ENCODE measurements around the gene RBFOX1. TPM values are rescaled to one million over a fixed set of nuclear protein-coding genes. Genes with fewer than 3 reads are reported as not detected.
A peak's percentile ranks its signal among the peaks of the same experiment; 100 is the strongest.

Gene RBFOX1
- total RNA-seq, 1 donor from 2014 or later = not detected

DNA sequence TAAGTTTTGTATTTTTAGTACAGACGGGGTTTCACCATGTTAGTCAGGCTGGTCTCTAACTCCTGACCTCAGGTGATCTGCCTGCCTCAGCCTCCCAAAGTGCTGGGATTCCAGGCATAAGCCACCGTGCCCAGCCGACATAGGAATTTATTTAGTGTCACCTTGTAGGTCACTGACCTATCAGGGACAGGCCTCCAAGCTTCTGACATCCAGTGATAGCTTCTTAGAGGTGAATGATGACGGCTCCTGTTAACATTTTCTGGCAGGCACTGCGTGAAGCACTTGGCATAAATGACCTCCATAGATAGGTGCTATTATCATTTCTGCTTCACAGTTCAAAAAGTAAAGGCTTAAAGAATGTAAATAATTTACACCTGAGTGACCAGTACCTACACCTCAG lies 71.6 kb downstream of the RBFOX1 start:
- Histone ChIP-seq H3K4me3 (ENCODE audit: low read depth, low read length) (no peak overlapping the region), H3K27me3 (ENCODE audit: control insufficient read depth, insufficient read depth, low read length) (peaks cover 2% of the 10 kb centered on the region), H3K36me3 (ENCODE audit: control insufficient read depth, insufficient read depth, low read length) (no peaks in the 10 kb centered on the region)
- DNase-seq (ENCODE audit: low read depth) = no peak
- no peak for TF ChIP-seq CTCF (IDR thresholded peaks at IDR 0.05; ENCODE audit: insufficient read depth, low read length, poor library complexity, severe bottlenecking)

GRCh38 chr16:7405166-7405565 lies 72.5 kb downstream of the RBFOX1 start:
- DNase-seq (ENCODE audit: low read depth) = peak; percentile 5
- Histone ChIP-seq H3K36me3 (ENCODE audit: control insufficient read depth, insufficient read depth, low read length) (no peaks in the 10 kb centered on the region), H3K4me3 (ENCODE audit: low read depth, low read length) (no peak overlapping the region), H3K27me3 (ENCODE audit: control insufficient read depth, insufficient read depth, low read length) (peaks cover 2% of the 10 kb centered on the region)
- TF ChIP-seq CTCF (IDR thresholded peaks at IDR 0.05; ENCODE audit: insufficient read depth, low read length, poor library complexity, severe bottlenecking) = peak; percentile 47

- no peak overlapping the region for H3K4me3 ChIP-seq (ENCODE audit: low read depth, low read length)
- H3K27me3 ChIP-seq (ENCODE audit: control insufficient read depth, insufficient read depth, low read length) = peaks cover 2% of the 10 kb centered on the region
- no peak for DNase-seq (ENCODE audit: low read depth)
- no peak for TF ChIP-seq CTCF (IDR thresholded peaks at IDR 0.05; ENCODE audit: insufficient read depth, low read length, poor library complexity, severe bottlenecking)
- H3K36me3 ChIP-seq (ENCODE audit: control insufficient read depth, insufficient read depth, low read length) = no peaks in the 10 kb centered on the region
Observed at GRCh38 chr16:7408700-7409365, 76.2 kb downstream of the RBFOX1 start.

DNA sequence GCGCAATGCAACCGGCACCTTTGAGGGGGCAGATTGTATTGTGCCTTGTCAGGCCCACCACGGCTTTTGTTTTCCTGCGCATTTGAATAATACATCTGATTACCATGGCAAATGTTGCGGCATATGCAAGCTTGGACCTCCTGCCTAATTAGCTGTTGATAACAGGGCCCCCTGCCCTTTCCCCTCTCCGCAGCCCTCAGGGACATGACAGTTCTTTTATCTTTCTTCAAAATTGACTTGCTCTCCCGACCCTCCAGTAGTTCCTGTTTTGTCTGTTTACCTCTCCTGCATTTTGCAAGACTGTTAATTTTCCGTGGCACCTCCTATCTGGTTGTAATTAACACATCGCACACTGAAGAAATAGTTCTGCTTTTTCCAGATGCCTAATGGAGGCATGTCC lies 86.8 kb downstream of the RBFOX1 start:
- H3K4me3 ChIP-seq (ENCODE audit: low read depth, low read length) = no peak overlapping the region
- no peaks in the 10 kb centered on the region for H3K27me3 ChIP-seq (ENCODE audit: control insufficient read depth, insufficient read depth, low read length)
- TF ChIP-seq CTCF (IDR thresholded peaks at IDR 0.05; ENCODE audit: insufficient read depth, low read length, poor library complexity, severe bottlenecking) = no peak
- no peaks in the 10 kb centered on the region for H3K36me3 ChIP-seq (ENCODE audit: control insufficient read depth, insufficient read depth, low read length)
- no peak for DNase-seq (ENCODE audit: low read depth)

DNA sequence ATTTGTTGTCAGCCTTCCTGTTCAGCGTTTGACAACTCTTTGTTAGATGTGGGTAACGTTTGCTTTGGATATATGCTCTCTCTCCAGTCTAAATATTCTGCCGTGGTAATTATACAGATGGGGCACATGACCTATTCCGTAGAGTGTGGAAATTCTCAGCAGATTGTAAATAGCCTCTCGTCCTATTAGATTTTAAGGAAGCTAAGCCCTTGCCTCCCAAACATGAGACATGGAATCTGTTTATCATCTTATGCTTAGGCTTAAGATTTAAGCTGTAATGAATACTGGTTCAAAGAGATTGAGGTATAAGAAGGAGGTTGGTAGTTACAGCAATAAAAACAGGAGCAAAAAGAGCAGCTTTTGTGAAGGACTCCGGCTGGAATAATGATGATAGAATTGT lies 87.4 kb downstream of the RBFOX1 start:
- Histone ChIP-seq H3K36me3 (ENCODE audit: control insufficient read depth, insufficient read depth, low read length) (no peaks in the 10 kb centered on the region), H3K4me3 (ENCODE audit: low read depth, low read length) (no peak overlapping the region), H3K27me3 (ENCODE audit: control insufficient read depth, insufficient read depth, low read length) (no peaks in the 10 kb centered on the region)
- no peak for TF ChIP-seq CTCF (IDR thresholded peaks at IDR 0.05; ENCODE audit: insufficient read depth, low read length, poor library complexity, severe bottlenecking)
- no peak for DNase-seq (ENCODE audit: low read depth)

DNA sequence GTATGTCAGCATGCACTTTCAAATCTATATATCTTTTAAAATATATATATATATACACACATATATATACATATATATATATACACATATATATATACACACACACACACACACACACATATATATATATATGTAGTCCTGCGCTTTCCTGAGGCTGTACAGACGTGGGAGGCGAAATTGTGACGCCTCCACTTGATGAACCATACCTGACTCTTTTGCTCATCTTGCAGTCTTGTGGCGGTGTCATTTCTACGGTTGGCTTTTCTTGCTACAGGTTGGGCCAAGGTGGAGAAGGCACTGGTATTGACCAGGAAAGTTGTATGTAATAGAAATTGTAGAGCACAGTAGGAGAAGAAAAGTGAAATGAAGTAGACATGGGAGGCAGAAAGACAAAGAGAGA lies 88.2 kb downstream of the RBFOX1 start:
- H3K36me3 ChIP-seq (ENCODE audit: control insufficient read depth, insufficient read depth, low read length) = no peaks in the 10 kb centered on the region
- no peak for TF ChIP-seq CTCF (IDR thresholded peaks at IDR 0.05; ENCODE audit: insufficient read depth, low read length, poor library complexity, severe bottlenecking)
- DNase-seq (ENCODE audit: low read depth) = no peak
- H3K27me3 ChIP-seq (ENCODE audit: control insufficient read depth, insufficient read depth, low read length) = no peaks in the 10 kb centered on the region
- no peak overlapping the region for H3K4me3 ChIP-seq (ENCODE audit: low read depth, low read length)
